Measurements from ENCODE around the gene CYP39A1. TPM values are rescaled to one million over a fixed set of nuclear protein-coding genes. Genes with fewer than 3 reads are reported as not detected.

CYP39A1 gene, protein sequence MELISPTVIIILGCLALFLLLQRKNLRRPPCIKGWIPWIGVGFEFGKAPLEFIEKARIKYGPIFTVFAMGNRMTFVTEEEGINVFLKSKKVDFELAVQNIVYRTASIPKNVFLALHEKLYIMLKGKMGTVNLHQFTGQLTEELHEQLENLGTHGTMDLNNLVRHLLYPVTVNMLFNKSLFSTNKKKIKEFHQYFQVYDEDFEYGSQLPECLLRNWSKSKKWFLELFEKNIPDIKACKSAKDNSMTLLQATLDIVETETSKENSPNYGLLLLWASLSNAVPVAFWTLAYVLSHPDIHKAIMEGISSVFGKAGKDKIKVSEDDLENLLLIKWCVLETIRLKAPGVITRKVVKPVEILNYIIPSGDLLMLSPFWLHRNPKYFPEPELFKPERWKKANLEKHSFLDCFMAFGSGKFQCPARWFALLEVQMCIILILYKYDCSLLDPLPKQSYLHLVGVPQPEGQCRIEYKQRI
- total RNA-seq (10 to 100 TPM; 13.5 to 14.1 TPM), polyA plus RNA-seq (ENCODE audit: insufficient read depth, low read depth, low replicate concordance) (6.5 TPM)
- long read RNA-seq, donor 1, result 0 reads
- long read RNA-seq, donor 2, result 0 reads

DNA sequence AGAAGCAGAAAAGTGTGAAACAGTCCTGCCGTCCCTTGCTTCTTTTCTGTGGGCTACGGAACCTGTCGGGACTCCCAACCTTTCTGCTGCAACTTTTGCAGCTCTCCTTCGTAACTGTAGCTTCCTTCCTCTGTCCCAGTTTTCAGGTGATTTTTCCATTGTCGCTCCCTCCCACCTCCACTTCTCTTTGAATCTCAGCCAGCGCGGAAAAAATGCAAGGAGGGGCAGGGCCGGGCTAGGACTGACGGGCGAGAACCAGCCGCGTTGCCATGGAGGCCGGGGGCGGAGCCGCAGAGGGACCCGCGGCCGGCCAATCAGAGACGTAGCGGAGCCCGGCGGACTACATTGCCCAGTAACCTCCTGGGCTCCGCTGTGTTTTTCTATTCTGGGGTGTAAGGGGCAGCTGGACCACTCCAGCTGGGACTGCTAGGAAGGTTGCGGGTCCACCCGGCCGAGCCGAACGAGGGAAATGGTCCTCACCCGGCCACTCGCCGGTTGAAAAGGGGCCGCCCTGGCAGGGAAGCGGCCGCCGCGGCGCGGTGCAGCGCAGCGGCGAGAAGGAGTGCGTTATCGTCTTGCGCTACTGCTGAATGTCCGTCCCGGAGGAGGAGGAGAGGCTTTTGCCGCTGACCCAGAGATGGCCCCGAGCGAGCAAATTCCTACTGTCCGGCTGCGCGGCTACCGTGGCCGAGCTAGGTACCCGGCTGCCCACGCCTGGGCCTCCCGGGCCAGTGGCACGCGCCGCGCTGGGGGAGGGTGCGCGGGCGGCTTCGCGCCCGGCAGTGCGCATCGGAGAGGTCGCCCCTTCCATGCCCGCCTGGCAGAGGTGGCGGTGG lies at the start of gene CYP39A1, which contains the start of gene SLC25A27:
TSS of gene CYP39A1 (minus strand) at position 216 of the 836 bp plus-strand sequence. CDS start 236 bp downstream, outside the sequence.
TSS of gene SLC25A27 (plus strand) at position 373 of the 836 bp plus-strand sequence. CDS start at position 591, 218 bp downstream.
- Histone ChIP-seq H3K36me3 (ENCODE audit: low read depth, missing control alignments) (no peaks in the 10 kb centered on the region), H3K4me3 (peak within 1 kb of the TSS; percentile 70 to 86), H3K27me3 (no peaks in the 10 kb centered on the region), H3K27ac (peak within 1 kb of the TSS; percentile 89 to 91), H3K9me3 (no peaks in the 10 kb centered on the region), H3K4me1 (no peaks in the 10 kb centered on the region)
- 0% methylated on average over 5 to 44 of the region's 72 CpGs for WGBS, 2 donors
- intact Hi-C loops (cut with DNase I; ENCODE audit: low total_unique reads), result no loop called here
- TF ChIP-seq POLR2A (IDR thresholded peaks at IDR 0.05), result no peak
- TF ChIP-seq, protein P1, sequence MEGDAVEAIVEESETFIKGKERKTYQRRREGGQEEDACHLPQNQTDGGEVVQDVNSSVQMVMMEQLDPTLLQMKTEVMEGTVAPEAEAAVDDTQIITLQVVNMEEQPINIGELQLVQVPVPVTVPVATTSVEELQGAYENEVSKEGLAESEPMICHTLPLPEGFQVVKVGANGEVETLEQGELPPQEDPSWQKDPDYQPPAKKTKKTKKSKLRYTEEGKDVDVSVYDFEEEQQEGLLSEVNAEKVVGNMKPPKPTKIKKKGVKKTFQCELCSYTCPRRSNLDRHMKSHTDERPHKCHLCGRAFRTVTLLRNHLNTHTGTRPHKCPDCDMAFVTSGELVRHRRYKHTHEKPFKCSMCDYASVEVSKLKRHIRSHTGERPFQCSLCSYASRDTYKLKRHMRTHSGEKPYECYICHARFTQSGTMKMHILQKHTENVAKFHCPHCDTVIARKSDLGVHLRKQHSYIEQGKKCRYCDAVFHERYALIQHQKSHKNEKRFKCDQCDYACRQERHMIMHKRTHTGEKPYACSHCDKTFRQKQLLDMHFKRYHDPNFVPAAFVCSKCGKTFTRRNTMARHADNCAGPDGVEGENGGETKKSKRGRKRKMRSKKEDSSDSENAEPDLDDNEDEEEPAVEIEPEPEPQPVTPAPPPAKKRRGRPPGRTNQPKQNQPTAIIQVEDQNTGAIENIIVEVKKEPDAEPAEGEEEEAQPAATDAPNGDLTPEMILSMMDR (IDR thresholded peaks at IDR 0.05), result no peak
- peak; percentile 98 for DNase-seq

DNA sequence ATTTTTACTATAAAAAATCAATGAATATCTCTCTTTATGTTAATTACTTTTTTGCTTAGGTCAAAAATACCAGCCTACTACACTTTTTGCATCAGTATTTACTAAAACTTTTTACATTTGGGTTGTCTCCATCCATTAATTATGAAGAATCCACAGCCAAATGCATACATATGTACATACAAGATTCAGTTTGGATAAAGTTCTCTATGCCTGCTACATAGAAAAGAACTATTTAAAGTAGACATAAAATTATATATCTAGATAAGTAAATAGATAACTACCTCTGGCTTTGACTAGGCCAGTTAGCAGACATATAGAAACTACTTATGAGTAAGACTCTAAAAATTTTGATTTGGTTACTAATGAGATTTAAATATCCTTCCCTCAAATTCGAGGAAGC lies 47.4 kb upstream of the CYP39A1 start:
- Histone ChIP-seq H3K4me3 (no peak overlapping the region), H3K27me3 (no peaks in the 10 kb centered on the region), H3K4me1 (no peaks in the 10 kb centered on the region), H3K36me3 (ENCODE audit: low read depth, missing control alignments) (no peaks in the 10 kb centered on the region), H3K9me3 (no peaks in the 10 kb centered on the region), H3K27ac (no peak overlapping the region)
- intact Hi-C loops (cut with DNase I; ENCODE audit: low total_unique reads), result no loop called here
- no peak for DNase-seq
- WGBS, 2 donors, result 89% methylated on average over 1 of the region's 1 CpG
- TF ChIP-seq POLR2A (IDR thresholded peaks at IDR 0.05), result no peak
- TF ChIP-seq, protein P1 (IDR thresholded peaks at IDR 0.05), result no peak

DNA sequence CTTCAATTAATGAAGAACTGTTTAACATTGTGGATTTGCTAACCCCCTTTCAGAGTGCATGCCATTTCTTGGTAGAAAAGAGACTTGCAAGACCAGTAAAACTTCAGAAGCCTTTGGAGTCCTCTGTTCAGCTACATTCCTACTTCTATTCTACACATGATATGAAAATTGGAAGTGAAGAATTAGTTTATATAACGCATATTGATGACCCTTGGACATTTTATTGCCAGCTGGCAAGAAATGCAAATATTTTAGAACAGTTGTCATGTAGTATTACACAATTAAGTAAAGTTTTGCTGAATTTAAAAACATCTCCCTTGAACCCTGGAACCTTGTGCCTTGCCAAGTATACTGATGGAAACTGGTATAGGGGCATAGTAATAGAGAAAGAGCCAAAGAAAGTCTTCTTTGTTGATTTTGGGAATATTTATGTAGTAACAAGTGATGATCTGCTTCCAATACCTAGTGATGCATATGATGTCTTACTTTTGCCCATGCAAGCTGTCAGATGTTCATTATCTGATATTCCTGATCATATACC lies 38.4 kb upstream of the CYP39A1 start:
- no peaks in the 10 kb centered on the region for H3K27me3 ChIP-seq
- WGBS, 2 donors, result 47 to 74% methylated on average over 1 of the region's 1 CpG
- intact Hi-C loops (cut with DNase I; ENCODE audit: low total_unique reads), result no loop called here

DNA sequence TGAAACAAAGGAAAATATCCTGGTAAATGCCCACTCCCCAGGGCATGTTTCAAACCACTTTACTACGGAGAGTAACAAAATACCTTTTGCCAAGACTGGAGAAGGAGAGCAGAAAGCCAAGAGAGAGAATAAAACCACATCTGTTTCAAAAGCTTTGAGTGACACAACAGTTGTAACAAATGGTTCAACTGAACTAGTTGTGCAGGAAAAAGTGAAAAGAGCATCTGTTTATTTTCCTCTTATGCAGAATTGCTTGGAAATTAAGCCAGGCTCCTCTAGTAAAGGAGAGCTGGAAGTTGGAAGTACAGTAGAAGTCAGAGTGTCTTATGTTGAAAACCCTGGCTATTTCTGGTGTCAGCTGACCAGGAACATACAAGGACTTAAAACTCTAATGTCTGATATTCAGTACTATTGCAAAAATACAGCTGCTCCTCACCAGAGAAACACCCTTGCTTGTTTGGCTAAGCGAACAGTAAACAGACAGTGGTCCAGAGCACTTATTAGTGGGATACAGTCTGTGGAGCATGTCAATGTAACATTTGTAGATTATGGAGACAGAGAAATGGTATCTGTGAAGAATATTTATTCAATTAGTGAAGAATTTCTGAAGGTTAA lies 37.6 kb upstream of the CYP39A1 start:
- WGBS, 2 donors, result 54 to 59% methylated on average over 2 of the region's 2 CpGs
- DNase-seq, result no peak
- no peak overlapping the region for H3K4me3 ChIP-seq
- no peaks in the 10 kb centered on the region for H3K36me3 ChIP-seq (ENCODE audit: low read depth, missing control alignments)
- H3K27me3 ChIP-seq, result no peaks in the 10 kb centered on the region
- H3K4me1 ChIP-seq, result no peaks in the 10 kb centered on the region
- intact Hi-C loops (cut with DNase I; ENCODE audit: low total_unique reads), result no loop called here
- H3K27ac ChIP-seq, result no peak overlapping the region
- no peaks in the 10 kb centered on the region for H3K9me3 ChIP-seq
- no peak for TF ChIP-seq POLR2A (IDR thresholded peaks at IDR 0.05)
- TF ChIP-seq, protein P1 (IDR thresholded peaks at IDR 0.05), result no peak

More for the DNA sequence above, 38.4 kb upstream of the CYP39A1 start:
- no peaks in the 10 kb centered on the region for H3K9me3 ChIP-seq
- no peak overlapping the region for H3K27ac ChIP-seq
- no peaks in the 10 kb centered on the region for H3K36me3 ChIP-seq (ENCODE audit: low read depth, missing control alignments)
- TF ChIP-seq POLR2A (IDR thresholded peaks at IDR 0.05), result no peak
- TF ChIP-seq, protein P1 (IDR thresholded peaks at IDR 0.05), result no peak
- no peaks in the 10 kb centered on the region for H3K4me1 ChIP-seq
- DNase-seq, result no peak
- no peak overlapping the region for H3K4me3 ChIP-seq
